MCF 10A (cell line): ENCODE results near the gene DHX15. TPM values are rescaled to one million over a fixed set of nuclear protein-coding genes. Genes with fewer than 3 reads are reported as not detected.

Experiments used
- BruUV-seq: library from RNA; stranded (reverse); fragments of 400-500 nt; replicated peaks from 2 replicates; lab custom pipeline; 2021; lab: Mats Ljungman, UMichigan
- CTCF ChIA-PET: fragments of 300-600 bp; sonication (Branson Sonifier 250); formaldehyde crosslinking; extraction: SDS; loops from one replicate; lab custom pipeline; 2021; ENCODE audit warnings: antibody characterized with exemption, inconsistent platforms; lab: Yijun Ruan, JAX
- POLR2A ChIA-PET: fragments of 300-600, 350-650 bp; sonication (Branson Sonifier 250); formaldehyde crosslinking; extraction: SDS; loops from one replicate; lab custom pipeline; 2020; ENCODE audit warnings: antibody characterized with exemption, inconsistent platforms; lab: Yijun Ruan, JAX
- DNase-seq: peaks from one replicate; pipeline ENCODE4 v3.0.0-alpha.2; 2018; ENCODE audit not compliant: unreplicated experiment
- H3K27ac Mint-ChIP-seq: one replicate; pipeline ENCODE4 v1.8.0; 2022; ENCODE audit warnings: mild to moderate bottlenecking, low read depth, mixed read lengths; ENCODE audit not compliant: unreplicated experiment
- H3K27me3 Mint-ChIP-seq: one replicate; pipeline ENCODE4 v1.8.0; 2022; ENCODE audit warnings: mixed read lengths; ENCODE audit not compliant: insufficient read depth, unreplicated experiment
- H3K36me3 Mint-ChIP-seq: one replicate; pipeline ENCODE4 v1.8.0; 2022; ENCODE audit warnings: mild to moderate bottlenecking, moderate library complexity, mixed read lengths; ENCODE audit not compliant: insufficient read depth, unreplicated experiment
- H3K4me1 Mint-ChIP-seq: one replicate; pipeline ENCODE4 v1.8.0; 2022; ENCODE audit warnings: mixed read lengths; ENCODE audit not compliant: insufficient read depth, unreplicated experiment
- H3K4me3 Mint-ChIP-seq: one replicate; pipeline ENCODE4 v1.8.0; 2022; ENCODE audit warnings: mild to moderate bottlenecking, moderate library complexity, mixed read lengths; ENCODE audit not compliant: unreplicated experiment
- H3K9me3 Mint-ChIP-seq: one replicate; pipeline ENCODE4 v1.8.0; 2022; ENCODE audit warnings: mixed read lengths; ENCODE audit not compliant: unreplicated experiment
- CTCF ChIP-seq: fragments of 200-600 bp; IDR thresholded peaks from one replicate; pipeline ENCODE4 v1.8.0; 2022; ENCODE audit warnings: antibody characterized with exemption, mild to moderate bottlenecking; ENCODE audit not compliant: unreplicated experiment
- intact Hi-C: fragments of 100-400 bp; cut with micrococcal nuclease; formaldehyde crosslinking; loops from 2 replicates; pipeline ENCODE4 v1.14.1; 2022
- total RNA-seq: library from RNA; stranded (reverse); gene quantifications from 2 replicates; pipeline ENCODE4 v1.2.3, GENCODE V29; 2022

Gene DHX15
- total RNA-seq, 1 experiment from 2014 or later: 125 TPM

- H3K4me3 Mint-ChIP-seq: no peak overlapping the region
- POLR2A ChIA-PET: no interaction called here
- no TSS peak for BruUV-seq
- H3K4me1 Mint-ChIP-seq: no peaks in the 10 kb centered on the region
- CTCF ChIA-PET: no interaction called here
- no peak for TF ChIP-seq CTCF
- no peak for DNase-seq
- H3K9me3 Mint-ChIP-seq: no peaks in the 10 kb centered on the region
- no peak overlapping the region for H3K27ac Mint-ChIP-seq
- H3K27me3 Mint-ChIP-seq: no peaks in the 10 kb centered on the region
- H3K36me3 Mint-ChIP-seq: no peaks in the 10 kb centered on the region
- intact Hi-C loops: no loop called here
Observed at GRCh38 chr4:24613502-24613901, 29.1 kb upstream of the DHX15 start.

- Mint-ChIP-seq H3K9me3 (no peaks in the 10 kb centered on the region), H3K36me3 (no peaks in the 10 kb centered on the region), H3K27me3 (no peaks in the 10 kb centered on the region), H3K4me3 (no peak overlapping the region), H3K4me1 (no peaks in the 10 kb centered on the region), H3K27ac (no peak overlapping the region)
- no peak for TF ChIP-seq CTCF
- DNase-seq: no peak
- intact Hi-C loops: no loop called here
- CTCF ChIA-PET: no interaction called here
- BruUV-seq: no TSS peak
- POLR2A ChIA-PET: no interaction called here
Observed at GRCh38 chr4:24611575-24611974, 27.2 kb upstream of the DHX15 start.

GRCh38 chr4:24607334-24607733 is 23.0 kb upstream of the DHX15 start:
- no TSS peak for BruUV-seq
- no peak for TF ChIP-seq CTCF
- no peak for DNase-seq
- Mint-ChIP-seq H3K4me3 (no peak overlapping the region), H3K4me1 (peaks cover 5% of the 10 kb centered on the region), H3K9me3 (no peaks in the 10 kb centered on the region), H3K36me3 (no peaks in the 10 kb centered on the region), H3K27me3 (no peaks in the 10 kb centered on the region), H3K27ac (no peak overlapping the region)
- CTCF ChIA-PET: interaction anchor here (0.6 to 1.6 kb wide), 2 partner anchors 9 to 186 kb away, joined by 3 to 5 read pairs; no protein-coding TSS in a partner anchor
- POLR2A ChIA-PET: no interaction called here
- intact Hi-C loops: no loop called here

- ChIA-PET CTCF (no interaction called here), POLR2A (no interaction called here)
- Mint-ChIP-seq H3K36me3 (no peaks in the 10 kb centered on the region), H3K27ac (no peak overlapping the region), H3K27me3 (no peaks in the 10 kb centered on the region), H3K9me3 (no peaks in the 10 kb centered on the region), H3K4me3 (no peak overlapping the region), H3K4me1 (peaks cover 5% of the 10 kb centered on the region)
- DNase-seq: no peak
- intact Hi-C loops: no loop called here
- BruUV-seq: no TSS peak
- no peak for TF ChIP-seq CTCF
Observed at GRCh38 chr4:24605216-24605615, 20.9 kb upstream of the DHX15 start.
